MM.1S (cell line): ENCODE data around the gene SERHL2.

ENCODE experiments used
- CTCF ChIP-seq: fragments of 300-600 bp; sonication (generic); IDR thresholded peaks from 2 replicates; pipeline ENCODE4 v1.5.1; 2016; ENCODE audit warnings: antibody characterized with exemption, low read length, mixed read lengths
- EZH2 ChIP-seq: fragments of 300-600 bp; sonication (generic); optimal IDR thresholded peaks from 2 replicates; pipeline ENCODE3; 2017; ENCODE audit warnings: low read depth, mild to moderate bottlenecking, antibody characterized with exemption, low read length, mixed read lengths
- EZH2phosphoT487 ChIP-seq: fragments of 300-600 bp; sonication (generic); IDR thresholded peaks from 2 replicates; pipeline ENCODE4 v1.6.1; 2018; ENCODE audit warnings: antibody characterized with exemption, low read length

GRCh38 chr22:42610186-42610585, 56.4 kb downstream of the SERHL2 start:
- TF ChIP-seq CTCF, result no peak
- no peak for TF ChIP-seq EZH2phosphoT487
- no peak for TF ChIP-seq EZH2
